K562 treated with DMSO at 1 percent for 4 hours (cell line): ENCODE results near the gene YIPF4. TPM values are rescaled to one million over a fixed set of nuclear protein-coding genes. Genes with fewer than 3 reads are reported as not detected.

Source experiments
- total RNA-seq: library from RNA; unstranded; fragments of 300-600 nt; gene quantifications from 2 replicates; pipeline ENCODE4 v1.2.3, GENCODE V29; 2022; ENCODE audit not compliant: insufficient read depth

YIPF4 gene
- total RNA-seq: 6.4 and 9.7 TPM in 2 replicates

GRCh38 chr2:32277674-32278477 is at the start of gene YIPF4:
Gene YIPF4, plus strand, starts transcription at chr2:32277904. Its CDS starts 252 bp downstream, at chr2:32278156.

GRCh38 chr2:32264422-32265105 is 13.1 kb upstream of the YIPF4 start, which contains the start of gene NLRC4:
Gene NLRC4, minus strand, starts transcription at chr2:32264886. Its CDS starts 8,111 bp downstream, at chr2:32256775.

GRCh38 chr2:32356681-32357317 is 79.1 kb downstream of the YIPF4 start, which contains the start of gene BIRC6:
Gene BIRC6, plus strand, starts transcription at chr2:32357023. Its CDS starts 139 bp downstream, at chr2:32357162.

Other genes starting within 250 kb of the YIPF4 start
- 76.3 and 77.2 TPM in 2 replicates for gene DPY30, start 238.1 kb upstream of the YIPF4 start, total RNA-seq
- 6.2 and 12.6 TPM in 2 replicates for gene SPAST, start 214.3 kb upstream of the YIPF4 start, total RNA-seq
- 12.5 and 14.8 TPM in 2 replicates for gene SLC30A6, start 112.0 kb upstream of the YIPF4 start, total RNA-seq
- gene NLRC4, start 13.0 kb upstream of the YIPF4 start, total RNA-seq: 0.23 and 1.3 TPM in 2 replicates
- gene BIRC6, start 79.1 kb downstream of the YIPF4 start, total RNA-seq: 18.3 and 21.9 TPM in 2 replicates